HepG2 (cell line): ENCODE measurements around the gene RAB5B. TPM values are rescaled to one million over a fixed set of nuclear protein-coding genes. Genes with fewer than 3 reads are reported as not detected.

Experiments
- ARID4A ChIP-seq: sonication (generic); formaldehyde crosslinking; IDR thresholded peaks from 2 replicates; pipeline ENCODE4 v1.5.0; 2020; ENCODE audit warnings: mild to moderate bottlenecking, missing genetic modification reagents, borderline replicate concordance
- DNMT1 ChIP-seq: sonication (generic); formaldehyde crosslinking; IDR thresholded peaks from 2 replicates; pipeline ENCODE4 v1.5.1; 2020; ENCODE audit warnings: mild to moderate bottlenecking, missing genetic modification reagents
- GTF3A ChIP-seq: sonication (generic); formaldehyde crosslinking; conservative IDR thresholded peaks from 2 replicates; pipeline ENCODE4 v1.4.0; 2020; ENCODE audit warnings: mild to moderate bottlenecking, missing genetic modification reagents
- GZF1 ChIP-seq: sonication (generic); formaldehyde crosslinking; IDR thresholded peaks from 2 replicates; pipeline ENCODE4 v1.5.1; 2020; ENCODE audit warnings: mild to moderate bottlenecking, missing genetic modification reagents
- MAZ ChIP-seq, 2 experiments: sonication (generic) in 1 of 2; formaldehyde crosslinking in 1 of 2; IDR thresholded peaks; 2 replicates each; pipeline versions ENCODE4 v1.5.0 to v1.6.1; 2012 to 2020; ENCODE audit warnings: low read depth in 2 of 2, mild to moderate bottlenecking in 2 of 2, borderline replicate concordance in 1 of 2, improper control_type of control experiment in 1 of 2, low read length in 1 of 2, missing genetic modification reagents in 1 of 2, moderate library complexity in 1 of 2
- MXD3 ChIP-seq: IDR thresholded peaks from 2 replicates; pipeline ENCODE4 v1.6.1; 2016; ENCODE audit warnings: mild to moderate bottlenecking, missing biosample characterization, missing genetic modification reagents
- PHF21A ChIP-seq: sonication (generic); formaldehyde crosslinking; IDR thresholded peaks from 2 replicates; pipeline ENCODE4 v1.5.0; 2020; ENCODE audit warnings: mild to moderate bottlenecking, missing genetic modification reagents
- PRPF4 ChIP-seq: fragments of 200-400 bp; formaldehyde crosslinking; IDR thresholded peaks from 2 replicates; pipeline ENCODE4 v1.6.1; 2016; ENCODE audit warnings: low read length, low read depth; ENCODE audit not compliant: poor library complexity, severe bottlenecking
- RFX5 ChIP-seq: IDR thresholded peaks from 2 replicates; pipeline ENCODE4 v1.6.1; 2011; ENCODE audit warnings: low read depth, low read length, improper control_type of control experiment
- RNF2 ChIP-seq: fragments of 450-650 bp; conservative IDR thresholded peaks from 2 replicates; pipeline ENCODE4 v1.6.1; 2016; ENCODE audit warnings: low read depth
- SMAD9 ChIP-seq: sonication (generic); formaldehyde crosslinking; IDR thresholded peaks from 2 replicates; pipeline ENCODE4 v1.5.1; 2020; ENCODE audit warnings: mild to moderate bottlenecking, missing genetic modification reagents
- SPEN ChIP-seq: sonication (generic); formaldehyde crosslinking; IDR thresholded peaks from 2 replicates; pipeline ENCODE4 v1.5.1; 2020; ENCODE audit warnings: low read depth, mild to moderate bottlenecking, missing genetic modification reagents
- TAF1 ChIP-seq: sonication (generic); formaldehyde crosslinking; IDR thresholded peaks from 2 replicates; pipeline ENCODE4 v1.4.0; 2020; ENCODE audit warnings: missing genetic modification reagents
- TBP ChIP-seq: sonication (generic); formaldehyde crosslinking; IDR thresholded peaks from 2 replicates; pipeline ENCODE4 v1.5.0; 2020; ENCODE audit warnings: missing genetic modification reagents
- ZBTB7A ChIP-seq: sonication (generic); formaldehyde crosslinking; IDR thresholded peaks from 2 replicates; pipeline ENCODE4 v1.8.0; 2022; ENCODE audit warnings: mild to moderate bottlenecking, missing genetic modification reagents
- ZNF24 ChIP-seq: fragments of 450-650 bp; IDR thresholded peaks from 2 replicates; pipeline ENCODE4 v1.6.1; 2017; ENCODE audit warnings: antibody characterized with exemption, mild to moderate bottlenecking
- ZNF326 ChIP-seq: sonication (generic); formaldehyde crosslinking; IDR thresholded peaks from 2 replicates; pipeline ENCODE4 v1.4.0; 2020; ENCODE audit warnings: missing genetic modification reagents, borderline replicate concordance
- ZNF761 ChIP-seq: sonication (generic); formaldehyde crosslinking; conservative IDR thresholded peaks from 2 replicates; pipeline ENCODE4 v1.4.0; 2020; ENCODE audit warnings: mild to moderate bottlenecking, missing genetic modification reagents
- ZNF878 ChIP-seq: sonication (generic); formaldehyde crosslinking; IDR thresholded peaks from 2 replicates; pipeline ENCODE4 v1.8.1; 2023; ENCODE audit warnings: mild to moderate bottlenecking, missing genetic modification reagents, moderate library complexity
- ZNF879 ChIP-seq: sonication (generic); formaldehyde crosslinking; IDR thresholded peaks from 2 replicates; pipeline ENCODE4 v1.8.1; 2023; ENCODE audit warnings: missing genetic modification reagents
- polyA plus RNA-seq, 8 experiments: library from polyadenylated mRNA; depleted of rRNA in 3 of 8; stranded (reverse) in 7 of 8; unstranded in 1 of 8; fragments of >200 nt; fragmentation: Illumina TruSeq in 4 of 8; extraction: Trizol in 4 of 8; gene quantifications; 2 replicates each; pipeline versions ENCODE4 v1.2.1 to v1.2.3, GENCODE V29; 2011 to 2016; ENCODE audit warnings: low read depth in 4 of 8, missing spikeins in 1 of 8, mixed read lengths in 1 of 8; ENCODE audit not compliant: insufficient read depth in 1 of 8
- total RNA-seq, 5 experiments: library from RNA; depleted of rRNA; stranded (reverse); fragments of >200 nt; fragmentation: Illumina TruSeq; extraction: Trizol; gene quantifications; 2 replicates each; pipeline ENCODE4 v1.2.3, GENCODE V29; 2016; ENCODE audit warnings: low read depth in 1 of 5
- TF ChIP-seq, protein P1 (sequence below): IDR thresholded peaks from 2 replicates; pipeline ENCODE4 v1.6.1; 2016; ENCODE audit warnings: low read depth, control low read depth
- TF ChIP-seq, protein P2 (sequence below): sonication (generic); formaldehyde crosslinking; conservative IDR thresholded peaks from 2 replicates; pipeline ENCODE4 v1.5.0; 2020; ENCODE audit warnings: missing genetic modification reagents

The RAB5B gene
- total and polyA plus RNA-seq, 2 of the 13 experiments (the other 11 are each of a cell fraction or from before 2014, with no cell fraction given) = 26.0 to 68.3 TPM

DNA sequence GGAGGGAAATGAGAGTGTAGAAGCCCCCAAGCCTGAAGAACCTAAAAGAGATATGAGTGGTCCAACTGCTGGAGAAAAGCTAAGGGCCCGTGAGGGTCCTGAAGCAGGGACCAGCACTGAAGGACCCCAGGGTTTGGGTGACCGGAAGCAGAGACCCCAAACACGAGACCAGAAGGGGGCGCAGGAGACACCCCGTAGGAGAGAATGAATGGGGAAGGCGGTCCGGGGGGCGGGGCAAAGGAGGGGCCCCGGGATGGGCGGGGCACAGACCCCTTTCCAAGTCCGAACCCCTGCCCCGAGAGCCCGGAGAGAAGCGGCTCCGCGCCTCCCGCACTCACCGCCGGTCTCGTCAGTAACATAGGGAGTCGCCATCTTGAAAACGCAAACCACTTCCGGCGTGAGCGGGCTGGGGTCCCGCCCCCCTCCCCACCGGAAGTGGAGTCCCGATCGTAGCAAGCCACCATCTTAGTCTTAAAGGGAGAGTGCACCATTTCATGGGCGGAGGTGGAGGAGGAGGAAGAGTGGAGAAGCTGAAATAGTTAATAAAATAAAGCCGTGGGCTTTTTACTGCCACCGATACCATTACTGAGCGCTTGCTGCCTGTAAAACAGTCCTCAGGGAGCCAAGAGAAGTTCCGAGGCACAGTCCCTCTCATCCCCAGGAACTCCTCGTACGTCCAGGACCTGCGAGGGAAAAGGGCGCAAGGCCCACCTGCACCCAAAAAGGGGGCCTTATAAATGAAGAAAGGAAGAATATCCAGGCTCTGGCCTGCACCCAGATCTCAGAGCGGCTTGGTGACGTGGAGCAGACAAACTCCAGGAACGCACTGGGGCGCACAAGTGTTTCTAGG lies 46.9 kb upstream of the RAB5B start (continued):
- TF ChIP-seq ARID4A (CRISPR knock-in tag) (peak; percentile 9; the same call in 1 of the 2 replicates), PHF21A (CRISPR knock-in tag) (peak; percentile 30; the same call in 1 of the 2 replicates), ZNF761 (CRISPR knock-in tag) (no peak), SPEN (peak; percentile 22; the same call in 1 of the 2 replicates), ZNF878 (CRISPR knock-in tag) (no peak), MXD3 (CRISPR knock-in tag) (no peak), DNMT1 (CRISPR knock-in tag) (no peak), TBP (CRISPR knock-in tag) (no peak), TAF1 (peak; percentile 68), GTF3A (CRISPR knock-in tag) (no peak), GZF1 (CRISPR knock-in tag) (no peak), ZNF326 (no peak), ZNF879 (CRISPR knock-in tag) (no peak), MAZ (IDR thresholded peaks at IDR 0.05; ENCODE audit: borderline replicate concordance, low read depth, low read length) (no peak; the same call in 1 of the 2 replicates), MAZ (CRISPR knock-in tag; IDR thresholded peaks at IDR 0.05; ENCODE audit: low read depth) (no peak), SMAD9 (CRISPR knock-in tag) (no peak), PRPF4 (no peak), ZNF24 (no peak), ZBTB7A (CRISPR knock-in tag) (peak; percentile 86), RFX5 (no peak), RNF2 (no peak)
- TF ChIP-seq, protein P1, sequence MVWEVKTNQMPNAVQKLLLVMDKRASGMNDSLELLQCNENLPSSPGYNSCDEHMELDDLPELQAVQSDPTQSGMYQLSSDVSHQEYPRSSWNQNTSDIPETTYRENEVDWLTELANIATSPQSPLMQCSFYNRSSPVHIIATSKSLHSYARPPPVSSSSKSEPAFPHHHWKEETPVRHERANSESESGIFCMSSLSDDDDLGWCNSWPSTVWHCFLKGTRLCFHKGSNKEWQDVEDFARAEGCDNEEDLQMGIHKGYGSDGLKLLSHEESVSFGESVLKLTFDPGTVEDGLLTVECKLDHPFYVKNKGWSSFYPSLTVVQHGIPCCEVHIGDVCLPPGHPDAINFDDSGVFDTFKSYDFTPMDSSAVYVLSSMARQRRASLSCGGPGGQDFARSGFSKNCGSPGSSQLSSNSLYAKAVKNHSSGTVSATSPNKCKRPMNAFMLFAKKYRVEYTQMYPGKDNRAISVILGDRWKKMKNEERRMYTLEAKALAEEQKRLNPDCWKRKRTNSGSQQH (CRISPR knock-in tag) = no peak
- TF ChIP-seq, protein P2, sequence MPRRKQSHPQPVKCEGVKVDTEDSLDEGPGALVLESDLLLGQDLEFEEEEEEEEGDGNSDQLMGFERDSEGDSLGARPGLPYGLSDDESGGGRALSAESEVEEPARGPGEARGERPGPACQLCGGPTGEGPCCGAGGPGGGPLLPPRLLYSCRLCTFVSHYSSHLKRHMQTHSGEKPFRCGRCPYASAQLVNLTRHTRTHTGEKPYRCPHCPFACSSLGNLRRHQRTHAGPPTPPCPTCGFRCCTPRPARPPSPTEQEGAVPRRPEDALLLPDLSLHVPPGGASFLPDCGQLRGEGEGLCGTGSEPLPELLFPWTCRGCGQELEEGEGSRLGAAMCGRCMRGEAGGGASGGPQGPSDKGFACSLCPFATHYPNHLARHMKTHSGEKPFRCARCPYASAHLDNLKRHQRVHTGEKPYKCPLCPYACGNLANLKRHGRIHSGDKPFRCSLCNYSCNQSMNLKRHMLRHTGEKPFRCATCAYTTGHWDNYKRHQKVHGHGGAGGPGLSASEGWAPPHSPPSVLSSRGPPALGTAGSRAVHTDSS (CRISPR knock-in tag) = no peak
